ENCODE data around the gene PASK. TPM values are rescaled to one million over a fixed set of nuclear protein-coding genes. Genes with fewer than 3 reads are reported as not detected.

Gene PASK
- total and polyA plus RNA-seq, 2 experiments from 2014 or later, result 2.5 to 8.8 TPM

DNA sequence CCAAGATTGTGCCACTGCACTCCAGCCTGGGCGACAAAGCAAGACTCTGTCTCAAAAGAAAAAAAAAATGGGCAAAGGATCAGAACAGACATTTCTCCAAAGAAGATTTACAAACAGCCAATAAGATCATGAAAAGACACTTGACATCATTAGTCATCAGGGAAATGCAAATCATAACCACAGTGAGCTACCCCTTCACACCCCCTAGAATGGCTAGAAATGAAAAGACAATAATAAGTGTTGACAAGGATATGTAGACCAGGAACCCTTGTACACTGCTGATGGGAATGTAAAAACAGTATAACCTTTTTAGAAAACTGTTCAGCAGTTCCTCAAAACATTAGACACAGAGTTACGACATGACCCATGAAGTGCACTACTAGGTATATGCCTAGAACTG is 28.8 kb downstream of the PASK start:
- no peaks in the 10 kb centered on the region for H3K9me2 ChIP-seq (replicated peaks; ENCODE audit: insufficient read depth)
- no peaks in the 10 kb centered on the region for H4K20me1 ChIP-seq (ENCODE audit: insufficient read depth, poor library complexity, severe bottlenecking)
- H3K9me3 ChIP-seq (ENCODE audit: low read depth), result no peaks in the 10 kb centered on the region
- H2AFZ ChIP-seq, result no peak overlapping the region
- TF ChIP-seq EZH2phosphoT487 (IDR thresholded peaks at IDR 0.05; ENCODE audit: low read depth, severe bottlenecking, unreplicated experiment), result no peak
- H3K4me3 ChIP-seq, result no peak overlapping the region
- DNase-seq (ENCODE audit: low spot score), result no peak
- no peak overlapping the region for H3K27ac ChIP-seq
- H3K27me3 ChIP-seq, result no peaks in the 10 kb centered on the region
- no peaks in the 10 kb centered on the region for H3K36me3 ChIP-seq (replicated peaks; ENCODE audit: insufficient read depth, low read depth)
- H3K4me2 ChIP-seq, result no peak overlapping the region
- WGBS (ENCODE audit: low lambda C conversion rate, missing lambda C conversion rate), result 100% methylated on average over 2 of the region's 2 CpGs
- no peaks in the 10 kb centered on the region for H3K4me1 ChIP-seq (ENCODE audit: insufficient read depth)
- no peaks in the 10 kb centered on the region for H3K79me2 ChIP-seq

DNA sequence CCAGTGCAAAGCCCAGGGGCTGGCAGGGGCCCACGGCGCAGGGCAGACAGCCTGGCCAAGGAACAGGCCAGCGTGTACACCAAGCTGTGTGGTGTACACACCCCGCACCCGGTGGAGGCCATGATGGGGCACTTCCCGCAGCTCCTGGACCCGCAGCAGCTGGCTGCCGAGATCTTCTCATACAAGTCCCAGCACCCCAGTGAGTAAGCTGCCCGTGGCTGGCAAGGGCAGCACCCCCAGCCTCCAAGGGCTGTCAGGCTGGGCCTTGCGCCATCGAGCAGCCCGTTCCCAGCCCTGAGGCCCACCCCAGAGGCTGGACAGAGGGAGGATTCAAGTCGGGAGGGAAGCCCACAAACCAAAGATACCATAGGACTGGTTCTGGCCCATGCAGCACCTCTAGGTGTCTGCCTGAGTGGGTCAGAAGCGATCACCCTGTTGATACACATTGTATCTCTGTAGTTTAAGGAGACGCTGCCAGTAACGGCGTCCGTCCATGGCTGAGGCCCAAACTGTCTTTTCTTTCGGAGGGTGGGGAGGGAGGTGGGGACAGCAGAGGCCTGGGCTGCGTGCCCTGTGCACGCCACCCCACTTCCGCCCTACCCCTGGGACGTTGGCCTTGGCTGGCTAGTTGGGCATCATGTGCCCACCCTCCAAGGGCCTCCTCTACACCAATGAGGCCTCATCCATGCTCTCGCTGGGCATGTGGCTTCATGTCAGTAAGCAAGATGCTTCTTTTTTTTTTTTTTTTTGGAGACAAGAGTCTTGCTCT is 30.4 kb downstream of the PASK start:
- TF ChIP-seq EZH2phosphoT487 (IDR thresholded peaks at IDR 0.05; ENCODE audit: low read depth, severe bottlenecking, unreplicated experiment), result no peak
- TF ChIP-seq, protein P1, sequence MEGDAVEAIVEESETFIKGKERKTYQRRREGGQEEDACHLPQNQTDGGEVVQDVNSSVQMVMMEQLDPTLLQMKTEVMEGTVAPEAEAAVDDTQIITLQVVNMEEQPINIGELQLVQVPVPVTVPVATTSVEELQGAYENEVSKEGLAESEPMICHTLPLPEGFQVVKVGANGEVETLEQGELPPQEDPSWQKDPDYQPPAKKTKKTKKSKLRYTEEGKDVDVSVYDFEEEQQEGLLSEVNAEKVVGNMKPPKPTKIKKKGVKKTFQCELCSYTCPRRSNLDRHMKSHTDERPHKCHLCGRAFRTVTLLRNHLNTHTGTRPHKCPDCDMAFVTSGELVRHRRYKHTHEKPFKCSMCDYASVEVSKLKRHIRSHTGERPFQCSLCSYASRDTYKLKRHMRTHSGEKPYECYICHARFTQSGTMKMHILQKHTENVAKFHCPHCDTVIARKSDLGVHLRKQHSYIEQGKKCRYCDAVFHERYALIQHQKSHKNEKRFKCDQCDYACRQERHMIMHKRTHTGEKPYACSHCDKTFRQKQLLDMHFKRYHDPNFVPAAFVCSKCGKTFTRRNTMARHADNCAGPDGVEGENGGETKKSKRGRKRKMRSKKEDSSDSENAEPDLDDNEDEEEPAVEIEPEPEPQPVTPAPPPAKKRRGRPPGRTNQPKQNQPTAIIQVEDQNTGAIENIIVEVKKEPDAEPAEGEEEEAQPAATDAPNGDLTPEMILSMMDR (IDR thresholded peaks at IDR 0.05; ENCODE audit: poor library complexity), result no peak
- TF ChIP-seq EZH2 (IDR thresholded peaks at IDR 0.05; ENCODE audit: borderline replicate concordance), result no peak
- Histone ChIP-seq H3K9me3 (ENCODE audit: low read depth) (no peaks in the 10 kb centered on the region), H3K27me3 (no peaks in the 10 kb centered on the region), H3K79me2 (no peaks in the 10 kb centered on the region), H3K4me2 (no peak overlapping the region), H3K36me3 (replicated peaks; ENCODE audit: insufficient read depth, low read depth) (no peaks in the 10 kb centered on the region), H3K4me3 (no peak overlapping the region), H3K9me2 (replicated peaks; ENCODE audit: insufficient read depth) (no peaks in the 10 kb centered on the region), H4K20me1 (ENCODE audit: insufficient read depth, poor library complexity, severe bottlenecking) (no peaks in the 10 kb centered on the region), H2AFZ (no peak overlapping the region), H3K27ac (no peak overlapping the region), H3K4me1 (ENCODE audit: insufficient read depth) (no peaks in the 10 kb centered on the region)
- DNase-seq (ENCODE audit: low spot score), result no peak
- 95% methylated on average over 24 of the region's 24 CpGs for WGBS (ENCODE audit: low lambda C conversion rate, missing lambda C conversion rate)

DNA sequence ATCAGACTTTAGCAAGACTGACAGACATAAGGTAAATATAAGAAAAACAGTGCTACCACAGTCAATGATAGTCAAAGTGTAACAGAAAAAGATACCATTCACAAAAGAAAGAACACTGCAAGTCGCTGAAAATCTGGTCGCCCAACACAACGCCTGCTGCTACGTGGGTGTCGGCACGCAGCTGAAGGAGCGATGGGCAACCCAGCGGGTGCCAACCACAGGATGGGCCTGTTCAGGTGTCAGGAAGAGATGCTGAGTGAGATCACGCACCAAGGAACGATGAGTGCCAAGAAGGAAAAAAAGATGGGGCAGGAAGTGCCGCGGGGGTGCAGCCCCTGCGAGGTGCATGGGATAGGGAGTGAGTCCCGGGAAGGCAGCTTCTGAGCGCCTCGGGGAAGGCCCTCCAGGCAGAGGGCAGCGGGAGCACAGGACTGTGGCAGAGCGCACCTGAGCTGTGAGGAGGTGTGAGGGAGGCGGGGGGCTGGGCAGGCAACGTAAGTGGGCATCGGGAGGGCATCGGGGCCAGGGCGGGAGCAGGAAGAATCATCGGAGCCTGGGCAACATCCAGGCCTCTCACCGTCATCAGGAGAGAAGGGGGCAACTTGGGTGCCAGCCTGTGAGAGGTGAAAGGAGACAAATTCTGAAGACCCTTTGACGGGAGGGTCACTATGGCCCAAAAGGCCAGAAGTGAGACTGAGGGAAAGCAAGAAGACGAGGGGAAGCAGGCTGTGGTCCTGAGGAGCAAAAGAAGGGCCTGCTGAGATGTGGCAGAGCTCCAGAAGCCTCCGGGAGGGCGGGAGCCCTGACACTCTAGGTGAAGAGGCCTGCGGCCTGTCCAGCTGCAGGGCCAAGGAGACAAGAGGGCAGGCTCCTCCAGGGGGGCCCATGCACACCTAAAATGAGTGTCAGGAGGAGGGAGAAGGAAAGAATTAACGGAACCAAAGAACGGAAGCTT is 32.4 kb downstream of the PASK start:
- Histone ChIP-seq H2AFZ (no peak overlapping the region), H4K20me1 (ENCODE audit: insufficient read depth, poor library complexity, severe bottlenecking) (no peaks in the 10 kb centered on the region), H3K27me3 (no peaks in the 10 kb centered on the region), H3K36me3 (replicated peaks; ENCODE audit: insufficient read depth, low read depth) (no peaks in the 10 kb centered on the region), H3K4me1 (ENCODE audit: insufficient read depth) (no peaks in the 10 kb centered on the region), H3K27ac (no peak overlapping the region), H3K4me2 (no peak overlapping the region), H3K4me3 (no peak overlapping the region), H3K79me2 (no peaks in the 10 kb centered on the region), H3K9me3 (ENCODE audit: low read depth) (no peaks in the 10 kb centered on the region), H3K9me2 (replicated peaks; ENCODE audit: insufficient read depth) (no peaks in the 10 kb centered on the region)
- 94% methylated on average over 27 of the region's 32 CpGs for WGBS (ENCODE audit: low lambda C conversion rate, missing lambda C conversion rate)
- DNase-seq (ENCODE audit: low spot score), result no peak
- TF ChIP-seq EZH2 (IDR thresholded peaks at IDR 0.05; ENCODE audit: borderline replicate concordance), result no peak
- no peak for TF ChIP-seq EZH2phosphoT487 (IDR thresholded peaks at IDR 0.05; ENCODE audit: low read depth, severe bottlenecking, unreplicated experiment)
- TF ChIP-seq, protein P1 (IDR thresholded peaks at IDR 0.05; ENCODE audit: poor library complexity), result no peak

DNA sequence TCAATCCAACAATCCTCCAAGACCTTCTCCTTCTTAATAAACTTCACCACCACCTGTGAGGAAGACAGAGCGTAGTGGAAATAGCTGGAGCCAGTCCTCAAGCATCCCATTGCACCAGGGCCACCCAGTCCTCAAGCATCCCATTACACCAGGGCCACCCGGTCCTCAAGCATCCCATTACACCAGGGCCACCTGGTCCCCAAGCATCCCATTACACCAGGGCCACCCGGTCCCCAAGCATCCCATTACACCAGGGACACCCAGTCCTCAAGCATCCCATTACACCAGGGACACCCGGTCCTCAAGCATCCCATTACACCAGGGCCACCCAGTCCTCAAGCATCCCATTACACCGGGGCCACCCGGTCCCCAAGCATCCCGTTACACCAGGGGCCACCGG is 33.9 kb downstream of the PASK start:
- Histone ChIP-seq H3K36me3 (replicated peaks; ENCODE audit: insufficient read depth, low read depth) (no peaks in the 10 kb centered on the region), H3K4me3 (no peak overlapping the region), H3K27me3 (no peaks in the 10 kb centered on the region), H3K4me2 (no peak overlapping the region), H3K79me2 (no peaks in the 10 kb centered on the region), H4K20me1 (ENCODE audit: insufficient read depth, poor library complexity, severe bottlenecking) (no peaks in the 10 kb centered on the region), H3K27ac (no peak overlapping the region), H3K9me2 (replicated peaks; ENCODE audit: insufficient read depth) (no peaks in the 10 kb centered on the region), H2AFZ (no peak overlapping the region), H3K9me3 (ENCODE audit: low read depth) (no peaks in the 10 kb centered on the region), H3K4me1 (ENCODE audit: insufficient read depth) (no peaks in the 10 kb centered on the region)
- TF ChIP-seq EZH2phosphoT487 (IDR thresholded peaks at IDR 0.05; ENCODE audit: low read depth, severe bottlenecking, unreplicated experiment) (no peak), EZH2 (IDR thresholded peaks at IDR 0.05; ENCODE audit: borderline replicate concordance) (no peak)
- TF ChIP-seq, protein P1 (IDR thresholded peaks at IDR 0.05; ENCODE audit: poor library complexity), result no peak
- 98% methylated on average over 7 of the region's 8 CpGs for WGBS (ENCODE audit: low lambda C conversion rate, missing lambda C conversion rate)
- DNase-seq (ENCODE audit: low spot score), result no peak

Measured in hepatocyte (in vitro differentiated cells).